ENCODE measurements around the gene GPR119.
"Not testable (repeated sequence)": the region's sequence is repeated elsewhere in the genome, so short reads cannot be mapped to it uniquely, and the experiment has no call there.

The GPR119 gene

GRCh38 chrX:130385520-130385919 is at the start of gene GPR119:
GPR119 (minus strand) TSS chrX:130385674; CDS start chrX:130385447, 227 bp downstream.
- H3K4me3 ChIP-seq (ENCODE audit: low read depth, low read length): no peak within 1 kb of the TSS
- no peaks in the 10 kb centered on the region for H3K9me3 ChIP-seq (ENCODE audit: control insufficient read depth, insufficient read depth, low read length)
- H3K36me3 ChIP-seq (ENCODE audit: control insufficient read depth, insufficient read depth, low read length): no peaks in the 10 kb centered on the region
- no peak within 1 kb of the TSS for H3K27ac ChIP-seq (ENCODE audit: low read depth, low read length)
- no peak within 1 kb of the TSS for H3K9ac ChIP-seq (ENCODE audit: low read depth, low read length)
- H3K4me1 ChIP-seq (ENCODE audit: control insufficient read depth, insufficient read depth, low read length): no peaks in the 10 kb centered on the region
- H3K27me3 ChIP-seq (ENCODE audit: control insufficient read depth, insufficient read depth, low read length): peaks cover 8% of the 10 kb centered on the region; the same call in 1 of the 2 replicates

- not testable (repeated sequence) for H3K36me3 ChIP-seq (ENCODE audit: control insufficient read depth, insufficient read depth, low read length); H3K9me3 ChIP-seq (ENCODE audit: control insufficient read depth, insufficient read depth, low read length); H3K9ac ChIP-seq (ENCODE audit: low read depth, low read length); H3K4me1 ChIP-seq (ENCODE audit: control insufficient read depth, insufficient read depth, low read length); H3K4me3 ChIP-seq (ENCODE audit: low read depth, low read length); H3K27me3 ChIP-seq (ENCODE audit: control insufficient read depth, insufficient read depth, low read length); H3K27ac ChIP-seq (ENCODE audit: low read depth, low read length)
Measured at GRCh38 chrX:130429236-130429635, 43.8 kb upstream of the GPR119 start.

DNA sequence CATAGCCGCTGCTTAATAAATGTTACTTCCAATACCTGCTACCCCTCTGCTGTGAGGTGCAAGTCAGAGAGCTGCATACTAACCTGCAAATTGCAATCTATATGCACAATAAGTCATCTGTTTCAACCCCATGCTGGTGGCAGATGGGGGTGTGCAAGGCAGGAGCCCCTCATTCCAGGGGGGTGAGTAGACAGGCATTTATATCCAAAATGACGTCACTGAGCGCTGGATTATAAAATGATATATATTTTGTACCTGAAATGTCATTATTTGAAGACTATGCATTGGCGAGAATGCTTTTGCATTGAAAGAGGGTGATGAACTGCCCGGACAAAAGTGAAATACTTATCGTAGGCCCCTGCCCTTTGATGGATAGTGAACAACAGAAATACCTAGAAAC is 41.1 kb upstream of the GPR119 start:
- Histone ChIP-seq H3K27ac (ENCODE audit: low read depth, low read length) (no peak overlapping the region), H3K4me3 (ENCODE audit: low read depth, low read length) (no peak overlapping the region), H3K9me3 (ENCODE audit: control insufficient read depth, insufficient read depth, low read length) (peaks cover 4% of the 10 kb centered on the region; the same call in 1 of the 2 replicates), H3K36me3 (ENCODE audit: control insufficient read depth, insufficient read depth, low read length) (no peaks in the 10 kb centered on the region), H3K4me1 (ENCODE audit: control insufficient read depth, insufficient read depth, low read length) (no peaks in the 10 kb centered on the region), H3K27me3 (ENCODE audit: control insufficient read depth, insufficient read depth, low read length) (no peaks in the 10 kb centered on the region), H3K9ac (ENCODE audit: low read depth, low read length) (no peak overlapping the region)

GRCh38 chrX:130419263-130419662 is 33.8 kb upstream of the GPR119 start:
- Histone ChIP-seq H3K27me3 (ENCODE audit: control insufficient read depth, insufficient read depth, low read length) (no peaks in the 10 kb centered on the region), H3K36me3 (ENCODE audit: control insufficient read depth, insufficient read depth, low read length) (peaks cover 12% of the 10 kb centered on the region), H3K9ac (ENCODE audit: low read depth, low read length) (no peak overlapping the region), H3K4me1 (ENCODE audit: control insufficient read depth, insufficient read depth, low read length) (peaks cover 18% of the 10 kb centered on the region), H3K27ac (ENCODE audit: low read depth, low read length) (no peak overlapping the region), H3K9me3 (ENCODE audit: control insufficient read depth, insufficient read depth, low read length) (no peaks in the 10 kb centered on the region), H3K4me3 (ENCODE audit: low read depth, low read length) (no peak overlapping the region)

DNA sequence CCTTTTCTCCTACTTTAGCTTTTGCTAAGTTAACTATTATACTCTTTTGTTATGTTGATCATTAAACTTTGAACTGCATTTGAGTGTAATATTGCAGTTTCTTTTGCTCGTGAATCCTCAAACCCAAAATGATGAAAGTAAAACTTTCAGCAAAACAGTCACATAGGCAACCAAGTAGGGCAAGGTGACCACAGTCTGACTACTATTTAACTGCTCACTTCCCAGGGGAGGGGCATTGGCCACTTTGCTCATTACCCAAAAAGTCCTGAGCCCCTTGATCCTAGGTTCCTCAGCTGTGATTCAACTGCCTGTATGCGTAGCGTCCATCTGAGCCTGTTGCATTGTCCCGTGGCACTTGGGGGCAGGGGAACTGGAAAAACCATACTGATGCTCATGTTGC is 33.3 kb upstream of the GPR119 start:
- Histone ChIP-seq H3K27ac (ENCODE audit: low read depth, low read length) (no peak overlapping the region), H3K4me1 (ENCODE audit: control insufficient read depth, insufficient read depth, low read length) (peaks cover 18% of the 10 kb centered on the region), H3K4me3 (ENCODE audit: low read depth, low read length) (no peak overlapping the region), H3K27me3 (ENCODE audit: control insufficient read depth, insufficient read depth, low read length) (no peaks in the 10 kb centered on the region), H3K36me3 (ENCODE audit: control insufficient read depth, insufficient read depth, low read length) (peaks cover 12% of the 10 kb centered on the region), H3K9me3 (ENCODE audit: control insufficient read depth, insufficient read depth, low read length) (no peaks in the 10 kb centered on the region), H3K9ac (ENCODE audit: low read depth, low read length) (no peak overlapping the region)

- Histone ChIP-seq H3K9ac (ENCODE audit: low read depth, low read length) (no peak overlapping the region), H3K4me1 (ENCODE audit: control insufficient read depth, insufficient read depth, low read length) (peaks cover 18% of the 10 kb centered on the region), H3K27ac (ENCODE audit: low read depth, low read length) (no peak overlapping the region), H3K27me3 (ENCODE audit: control insufficient read depth, insufficient read depth, low read length) (no peaks in the 10 kb centered on the region), H3K9me3 (ENCODE audit: control insufficient read depth, insufficient read depth, low read length) (no peaks in the 10 kb centered on the region), H3K36me3 (ENCODE audit: control insufficient read depth, insufficient read depth, low read length) (peaks cover 14% of the 10 kb centered on the region), H3K4me3 (ENCODE audit: low read depth, low read length) (no peak overlapping the region)
Measured at GRCh38 chrX:130418066-130418465, 32.6 kb upstream of the GPR119 start.

DNA sequence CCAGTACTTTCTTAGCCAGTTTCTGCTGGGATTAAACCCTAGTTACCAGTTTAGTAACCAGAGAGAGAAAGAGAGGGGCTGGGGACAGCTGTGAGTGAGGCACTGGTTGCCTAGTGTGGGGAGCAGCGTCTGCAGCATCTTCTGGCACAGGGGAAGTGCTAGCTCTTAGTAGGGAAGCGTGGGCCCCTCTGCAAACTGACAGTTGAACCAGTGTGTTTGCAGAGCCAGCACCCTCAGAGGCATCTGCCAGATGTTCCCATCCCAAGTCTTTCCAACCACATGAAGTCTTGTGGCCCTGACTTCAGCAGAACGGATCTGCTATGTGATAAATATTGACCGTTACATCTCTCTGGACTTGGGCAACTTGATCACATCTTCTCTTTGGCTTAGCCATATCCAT is 31.3 kb upstream of the GPR119 start:
- Histone ChIP-seq H3K4me1 (ENCODE audit: control insufficient read depth, insufficient read depth, low read length) (peaks cover 18% of the 10 kb centered on the region), H3K9me3 (ENCODE audit: control insufficient read depth, insufficient read depth, low read length) (no peaks in the 10 kb centered on the region), H3K27me3 (ENCODE audit: control insufficient read depth, insufficient read depth, low read length) (no peaks in the 10 kb centered on the region), H3K27ac (ENCODE audit: low read depth, low read length) (no peak overlapping the region), H3K9ac (ENCODE audit: low read depth, low read length) (no peak overlapping the region), H3K4me3 (ENCODE audit: low read depth, low read length) (no peak overlapping the region), H3K36me3 (ENCODE audit: control insufficient read depth, insufficient read depth, low read length) (peaks cover 23% of the 10 kb centered on the region)

DNA sequence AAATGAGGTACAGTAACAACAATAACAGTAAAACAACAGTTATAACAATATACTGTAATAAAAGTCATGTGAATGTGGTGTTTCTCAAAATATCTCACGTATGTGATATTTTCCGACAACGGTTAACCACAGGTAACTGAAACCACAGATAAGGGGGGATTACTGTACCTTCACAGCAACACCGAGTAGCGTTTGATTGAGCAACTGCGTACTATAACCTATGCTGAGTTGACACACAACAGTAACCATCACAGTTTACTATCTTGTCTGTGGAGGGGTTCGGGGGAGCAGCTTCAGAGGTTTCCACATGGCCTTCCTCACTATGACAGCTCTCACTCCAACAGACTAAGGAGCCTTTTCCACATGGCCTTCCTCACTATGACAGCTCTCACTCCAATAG is 29.7 kb upstream of the GPR119 start:
- H3K9me3 ChIP-seq (ENCODE audit: control insufficient read depth, insufficient read depth, low read length): no peaks in the 10 kb centered on the region
- no peak overlapping the region for H3K27ac ChIP-seq (ENCODE audit: low read depth, low read length)
- peaks cover 36% of the 10 kb centered on the region for H3K36me3 ChIP-seq (ENCODE audit: control insufficient read depth, insufficient read depth, low read length)
- H3K27me3 ChIP-seq (ENCODE audit: control insufficient read depth, insufficient read depth, low read length): no peaks in the 10 kb centered on the region
- H3K4me3 ChIP-seq (ENCODE audit: low read depth, low read length): no peak overlapping the region
- peaks cover 17% of the 10 kb centered on the region for H3K4me1 ChIP-seq (ENCODE audit: control insufficient read depth, insufficient read depth, low read length)
- no peak overlapping the region for H3K9ac ChIP-seq (ENCODE audit: low read depth, low read length)

DNA sequence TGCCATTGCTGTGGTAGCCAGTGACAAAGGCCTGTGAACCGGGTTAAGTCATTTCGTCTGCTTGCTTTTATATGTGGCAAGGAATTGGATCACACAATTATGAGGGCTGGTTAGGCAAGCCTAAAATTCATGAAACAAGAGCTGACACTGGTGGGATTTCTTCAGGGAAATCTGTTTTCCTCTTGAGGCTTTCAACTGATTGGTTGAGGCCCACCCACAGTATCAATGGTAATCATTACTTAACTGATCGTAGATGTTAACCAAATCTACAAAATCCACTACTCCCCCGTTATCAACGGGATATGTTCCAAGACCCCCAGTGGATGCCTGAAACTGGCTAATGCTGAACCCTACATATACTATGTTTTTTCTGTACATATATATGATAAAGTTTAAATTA is 29.3 kb upstream of the GPR119 start:
- H3K27me3 ChIP-seq (ENCODE audit: control insufficient read depth, insufficient read depth, low read length): no peaks in the 10 kb centered on the region
- peaks cover 13% of the 10 kb centered on the region for H3K4me1 ChIP-seq (ENCODE audit: control insufficient read depth, insufficient read depth, low read length)
- H3K4me3 ChIP-seq (ENCODE audit: low read depth, low read length): no peak overlapping the region
- no peak overlapping the region for H3K27ac ChIP-seq (ENCODE audit: low read depth, low read length)
- no peak overlapping the region for H3K9ac ChIP-seq (ENCODE audit: low read depth, low read length)
- no peaks in the 10 kb centered on the region for H3K9me3 ChIP-seq (ENCODE audit: control insufficient read depth, insufficient read depth, low read length)
- H3K36me3 ChIP-seq (ENCODE audit: control insufficient read depth, insufficient read depth, low read length): peaks cover 39% of the 10 kb centered on the region

- Histone ChIP-seq H3K27me3 (ENCODE audit: control insufficient read depth, insufficient read depth, low read length) (no peaks in the 10 kb centered on the region), H3K9ac (ENCODE audit: low read depth, low read length) (no peak overlapping the region), H3K36me3 (ENCODE audit: control insufficient read depth, insufficient read depth, low read length) (peaks cover 53% of the 10 kb centered on the region), H3K4me1 (ENCODE audit: control insufficient read depth, insufficient read depth, low read length) (no peaks in the 10 kb centered on the region), H3K27ac (ENCODE audit: low read depth, low read length) (no peak overlapping the region), H3K4me3 (ENCODE audit: low read depth, low read length) (no peak overlapping the region), H3K9me3 (ENCODE audit: control insufficient read depth, insufficient read depth, low read length) (no peaks in the 10 kb centered on the region)
Measured at GRCh38 chrX:130413415-130413814, 27.9 kb upstream of the GPR119 start.

DNA sequence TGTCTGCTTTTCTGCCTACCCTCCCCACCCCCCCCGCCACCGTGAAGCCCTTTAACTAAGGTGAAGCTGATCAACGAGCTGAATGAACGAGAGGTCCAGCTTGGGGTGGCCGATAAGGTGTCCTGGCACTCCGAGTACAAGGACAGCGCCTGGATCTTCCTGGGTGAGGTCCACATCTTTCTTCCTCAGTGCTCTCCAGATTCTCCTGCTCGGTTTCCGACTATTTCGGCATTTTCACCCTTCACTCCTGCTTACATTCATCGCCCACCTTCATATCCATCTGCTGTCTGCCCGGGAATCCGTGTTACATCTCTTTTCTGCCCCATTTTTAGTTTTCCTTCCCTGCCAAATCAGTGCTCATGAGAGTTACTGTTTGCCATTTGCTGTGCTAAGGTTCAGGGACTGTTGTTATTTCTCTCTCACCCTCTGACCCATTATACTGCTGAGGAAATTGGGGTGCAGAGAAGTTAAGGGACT is 16.8 kb upstream of the GPR119 start:
- H3K36me3 ChIP-seq (ENCODE audit: control insufficient read depth, insufficient read depth, low read length): peaks cover 22% of the 10 kb centered on the region

More for the DNA sequence above, 16.8 kb upstream of the GPR119 start:
- H3K4me1 ChIP-seq (ENCODE audit: control insufficient read depth, insufficient read depth, low read length): no peaks in the 10 kb centered on the region
- peak overlapping the region; percentile 94 for H3K4me3 ChIP-seq (ENCODE audit: low read depth, low read length)
- no peaks in the 10 kb centered on the region for H3K9me3 ChIP-seq (ENCODE audit: control insufficient read depth, insufficient read depth, low read length)
- H3K27ac ChIP-seq (ENCODE audit: low read depth, low read length): peak overlapping the region; percentile 73
- peak overlapping the region; percentile 51 for H3K9ac ChIP-seq (ENCODE audit: low read depth, low read length)
- H3K27me3 ChIP-seq (ENCODE audit: control insufficient read depth, insufficient read depth, low read length): peaks cover 20% of the 10 kb centered on the region
